HG03354 (cell line): Measurements from ENCODE around the gene LBHD2.

Experiments used
- ATAC-seq: cut with Tn5 transposase; IDR thresholded peaks from one replicate; pipeline ENCODE4 v1.9.1; 2021; ENCODE audit warnings: mild to moderate bottlenecking; ENCODE audit not compliant: unreplicated experiment, poor library complexity, severe bottlenecking

The LBHD2 gene

DNA sequence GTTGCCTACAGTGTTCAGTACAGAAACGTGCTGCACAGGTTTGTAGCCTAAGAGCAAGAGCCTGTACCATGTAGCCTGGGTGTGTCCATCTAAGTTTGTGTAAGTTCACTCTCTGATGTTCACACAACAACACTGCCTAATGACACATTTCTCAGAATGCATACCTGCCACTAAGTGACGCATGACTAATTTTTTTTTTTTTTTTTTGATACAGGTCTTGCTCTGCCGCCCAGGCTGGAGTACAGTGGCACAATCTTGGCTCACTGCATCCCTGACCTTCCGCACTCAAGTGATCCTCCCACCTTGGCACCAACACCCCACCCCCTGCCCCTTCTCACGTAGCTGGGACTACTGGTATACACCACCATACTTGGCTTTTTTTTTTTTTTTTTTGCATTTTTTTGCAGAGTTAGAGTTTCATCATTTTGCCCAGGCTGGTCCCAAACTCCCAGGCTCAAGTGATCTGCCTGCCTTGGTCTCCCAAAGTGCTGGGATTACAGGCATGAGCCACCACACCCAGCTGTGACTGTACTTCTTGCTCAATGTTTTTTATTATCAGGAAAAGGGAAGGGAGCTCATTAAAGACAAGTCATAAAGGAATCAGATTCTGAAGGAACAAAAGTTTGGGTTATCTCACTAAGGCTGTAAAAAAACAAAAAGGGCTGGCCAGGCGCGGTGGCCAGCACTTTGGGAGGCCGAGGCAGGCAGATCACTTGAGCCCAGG lies 16.6 kb upstream of the LBHD2 start:
- no peak for ATAC-seq

DNA sequence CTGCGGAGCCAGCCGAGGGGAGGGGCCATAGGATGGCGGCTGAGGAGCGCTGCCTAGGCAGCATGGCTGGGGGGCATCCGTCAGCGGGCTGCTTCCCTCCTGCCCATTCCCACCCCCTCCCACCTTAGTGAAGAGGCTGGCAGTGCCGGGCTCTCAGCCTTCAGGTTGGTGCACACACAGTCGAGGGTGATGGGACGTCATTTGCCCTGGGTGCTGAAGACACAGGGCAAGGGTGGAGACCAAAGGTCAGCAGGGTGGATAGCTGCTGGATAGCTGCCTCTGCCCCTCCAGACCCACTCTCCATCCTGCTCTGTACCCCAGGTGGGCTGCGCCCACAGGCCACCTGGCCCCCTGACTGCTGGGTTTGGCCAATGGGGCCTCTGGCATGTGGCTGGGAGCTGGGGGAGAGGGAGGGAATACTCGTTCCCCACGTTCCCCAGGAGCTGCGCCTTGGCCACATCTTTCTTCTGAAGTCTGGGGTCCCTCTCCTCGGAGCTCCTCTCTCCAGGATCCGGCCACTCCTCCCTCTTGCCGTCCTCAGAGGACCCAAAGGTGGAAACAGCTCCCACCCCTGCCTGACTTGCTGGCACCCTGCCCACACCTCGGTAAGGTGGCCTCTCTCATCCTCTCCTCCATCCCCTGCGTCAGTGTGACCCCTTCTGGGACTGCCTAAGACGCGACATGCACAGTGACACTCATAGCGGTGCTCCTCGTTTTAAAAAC lies 15.5 kb upstream of the LBHD2 start:
- no peak for ATAC-seq

DNA sequence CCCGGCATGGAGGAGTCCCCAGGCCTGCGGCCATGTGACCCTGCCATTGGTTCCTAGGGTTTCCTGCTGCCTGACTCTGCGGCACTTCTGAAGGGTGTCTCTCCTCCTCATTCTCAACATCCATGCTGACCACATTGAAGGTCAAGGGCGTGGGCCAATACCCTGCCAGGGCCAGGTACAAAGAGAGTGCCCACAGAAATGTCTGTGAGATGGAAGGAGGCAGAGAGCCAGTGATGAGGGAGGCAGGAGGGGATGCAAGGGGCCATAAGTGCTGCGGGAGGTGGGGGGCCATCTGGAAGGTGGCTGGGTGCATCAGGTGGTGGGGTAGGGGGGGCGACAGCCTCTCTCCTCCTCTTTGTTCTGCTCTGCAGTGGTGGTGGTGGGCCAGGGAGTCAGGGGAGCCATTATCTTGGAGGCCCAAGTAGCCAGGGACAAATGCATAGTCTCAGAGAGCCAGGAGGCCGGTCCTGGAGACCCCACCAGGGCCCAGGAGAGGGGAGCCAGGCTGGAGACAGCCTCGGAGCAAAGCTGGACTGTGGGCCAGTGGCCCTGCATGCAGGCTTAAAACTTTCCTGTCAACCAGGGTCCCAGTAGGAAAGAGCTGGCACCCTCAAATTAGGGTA lies 13.6 kb upstream of the LBHD2 start:
- no peak for ATAC-seq

DNA sequence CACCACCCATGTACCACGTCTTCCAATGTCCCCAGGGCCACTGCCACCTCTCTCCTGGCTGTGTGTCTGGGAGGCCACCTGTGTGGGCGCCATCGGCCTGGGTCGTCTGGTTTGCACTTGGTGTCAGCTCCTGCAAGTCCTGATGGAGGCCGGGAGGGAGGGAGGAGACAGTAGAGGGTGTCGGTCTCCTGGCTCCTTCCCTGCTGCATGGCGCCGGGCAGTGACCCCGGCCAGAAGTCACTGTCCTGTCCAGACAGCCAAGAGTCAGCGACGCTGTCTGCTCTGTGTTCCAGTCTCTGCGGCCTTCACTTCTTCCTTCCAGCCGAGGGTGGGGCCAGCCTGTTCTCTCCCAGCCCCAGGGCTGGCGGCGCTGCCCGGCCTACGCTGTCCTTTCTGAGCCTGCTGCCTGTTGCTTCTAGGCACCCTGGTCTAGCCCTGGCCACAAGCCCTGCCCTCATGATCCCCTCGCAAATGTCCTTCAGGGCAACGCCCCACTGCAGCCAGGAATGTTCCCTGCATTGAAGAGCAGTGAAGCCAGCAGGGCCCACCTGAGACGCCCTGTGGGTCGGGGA lies 13.0 kb upstream of the LBHD2 start:
- ATAC-seq = no peak

DNA sequence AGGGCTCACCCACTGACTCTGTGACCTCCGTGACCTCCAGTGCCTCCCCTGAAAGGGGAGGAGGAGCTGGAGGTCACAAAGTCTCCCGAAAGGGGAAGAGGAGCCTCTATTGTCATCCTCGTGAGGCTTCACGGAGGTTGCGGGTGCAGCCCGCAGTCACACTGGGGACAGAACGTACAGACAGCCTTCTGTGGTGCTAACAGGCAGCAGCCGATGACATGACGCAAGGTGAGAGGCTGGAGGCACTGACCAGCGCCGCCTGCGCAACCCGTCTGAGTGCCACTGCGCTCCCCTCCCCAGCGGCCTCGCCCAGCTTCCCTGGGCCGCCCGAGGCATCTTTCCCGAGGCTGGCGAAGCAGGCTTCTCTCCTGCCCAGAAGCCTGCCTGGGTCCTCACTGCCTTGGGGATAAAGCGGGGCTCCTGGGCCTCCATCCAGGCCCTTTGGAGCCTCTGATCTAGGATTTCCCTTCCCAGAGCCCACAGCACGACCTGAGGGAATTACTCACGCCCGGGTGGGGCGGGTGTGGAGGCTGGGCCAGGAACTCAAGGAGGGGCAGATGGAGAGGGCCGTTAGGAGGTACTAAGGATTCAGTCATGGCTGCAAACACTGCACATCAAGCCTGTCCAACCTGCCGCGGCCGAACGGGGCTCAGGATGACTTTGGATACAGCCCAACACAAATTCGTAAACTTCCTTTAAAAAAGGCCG lies 12.3 kb upstream of the LBHD2 start:
- no peak for ATAC-seq

DNA sequence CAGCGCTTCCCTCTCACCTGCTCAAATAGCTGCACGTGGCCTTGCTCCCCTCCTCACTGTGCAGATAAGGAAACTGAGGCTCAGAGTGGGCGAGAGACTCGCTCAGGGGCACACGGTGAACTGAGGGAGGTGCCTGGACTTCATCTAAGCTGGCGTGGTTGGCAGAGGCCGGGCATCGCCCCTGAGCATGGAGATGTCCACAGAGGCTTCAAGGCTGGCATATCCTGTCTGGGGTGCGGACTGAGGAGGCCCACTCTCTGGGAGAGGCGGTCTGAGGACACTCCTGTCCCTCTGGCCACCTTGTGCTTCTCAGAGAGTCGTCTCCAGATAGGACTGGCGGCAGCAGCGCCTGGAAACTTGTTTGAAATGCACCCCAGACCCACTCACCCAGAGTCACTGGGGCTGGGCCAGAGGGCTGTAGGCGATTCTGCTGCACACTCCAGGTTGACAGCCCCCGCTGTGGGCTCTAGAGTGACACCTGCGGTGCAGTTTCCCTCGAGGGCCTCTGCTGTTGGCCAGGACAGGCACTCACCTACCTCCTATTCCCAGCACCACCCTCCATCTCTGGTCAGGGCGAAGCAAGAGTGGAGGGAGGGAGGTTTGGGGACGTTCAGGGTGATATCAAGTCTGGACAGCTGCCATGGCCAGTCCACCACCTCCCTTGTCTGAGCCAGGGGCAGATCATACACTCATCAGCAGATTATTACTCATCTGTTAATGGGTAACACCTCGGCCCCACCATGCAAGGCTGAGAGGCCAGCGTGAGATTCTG lies 11.2 kb upstream of the LBHD2 start:
- ATAC-seq = no peak

DNA sequence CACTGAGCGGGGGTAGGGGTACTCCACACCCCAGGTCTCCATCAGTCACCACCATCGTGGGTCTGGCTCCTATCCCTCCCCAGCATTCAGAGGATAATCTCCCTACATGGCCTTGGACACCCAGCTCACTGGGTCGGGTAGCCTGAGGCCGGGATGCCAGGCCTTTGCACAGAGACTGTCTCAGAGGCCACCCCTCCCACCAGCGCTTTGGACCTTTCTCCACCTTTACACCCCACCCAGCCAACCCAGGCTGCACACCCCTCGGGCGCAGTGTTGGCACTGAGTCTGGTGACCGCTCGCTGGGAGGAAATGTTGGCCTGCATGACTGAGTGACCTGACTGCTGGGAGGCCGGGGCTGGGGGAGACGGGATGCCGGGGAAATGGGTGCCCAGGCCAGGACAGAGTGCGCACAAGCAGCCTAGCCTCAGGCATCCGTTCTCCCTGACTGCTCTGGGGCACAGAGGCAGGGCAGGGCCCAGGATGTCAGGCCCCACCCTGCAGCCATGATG lies 10.6 kb upstream of the LBHD2 start:
- no peak for ATAC-seq

DNA sequence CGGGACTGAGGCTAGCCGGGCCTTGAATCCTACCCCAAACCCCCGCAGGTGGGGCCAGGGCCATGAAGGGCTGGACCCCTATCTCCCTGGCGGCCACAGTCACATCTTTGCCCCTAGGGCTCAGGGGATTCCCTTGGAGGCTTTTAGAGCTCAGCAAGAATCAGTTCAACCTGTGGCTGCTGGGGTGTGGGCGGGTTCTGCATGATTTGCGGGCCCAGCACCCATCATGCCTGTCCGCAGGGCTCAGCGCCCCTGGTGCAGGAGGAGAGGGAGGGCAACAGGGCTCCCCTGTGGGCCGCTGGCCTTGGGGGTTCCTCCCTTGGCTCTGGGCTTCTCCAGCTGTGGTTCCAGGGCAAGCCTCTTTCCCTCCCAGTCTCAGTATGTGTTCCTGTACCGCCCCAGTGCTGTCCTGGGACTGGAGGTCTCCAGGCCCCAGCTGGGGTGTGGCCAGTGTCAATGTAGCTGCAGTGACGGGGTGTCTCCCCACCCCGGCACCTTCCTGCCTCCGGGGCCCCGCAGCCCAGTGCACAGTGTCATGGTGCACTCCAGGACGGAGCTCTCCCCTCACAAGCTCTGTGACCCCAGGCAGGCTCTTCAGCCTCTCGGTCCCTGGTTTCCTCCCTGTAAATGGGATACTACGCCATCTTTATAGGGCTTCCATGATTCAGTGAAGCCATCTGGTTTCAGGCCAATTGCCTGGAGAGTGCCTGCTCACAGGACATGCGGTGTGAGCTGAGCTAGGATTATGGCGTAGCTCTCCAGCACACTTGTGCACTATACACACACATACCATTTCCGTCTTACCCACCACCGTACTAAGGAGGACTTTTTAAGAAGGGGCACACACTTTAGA lies 9.9 kb upstream of the LBHD2 start:
- ATAC-seq = no peak

DNA sequence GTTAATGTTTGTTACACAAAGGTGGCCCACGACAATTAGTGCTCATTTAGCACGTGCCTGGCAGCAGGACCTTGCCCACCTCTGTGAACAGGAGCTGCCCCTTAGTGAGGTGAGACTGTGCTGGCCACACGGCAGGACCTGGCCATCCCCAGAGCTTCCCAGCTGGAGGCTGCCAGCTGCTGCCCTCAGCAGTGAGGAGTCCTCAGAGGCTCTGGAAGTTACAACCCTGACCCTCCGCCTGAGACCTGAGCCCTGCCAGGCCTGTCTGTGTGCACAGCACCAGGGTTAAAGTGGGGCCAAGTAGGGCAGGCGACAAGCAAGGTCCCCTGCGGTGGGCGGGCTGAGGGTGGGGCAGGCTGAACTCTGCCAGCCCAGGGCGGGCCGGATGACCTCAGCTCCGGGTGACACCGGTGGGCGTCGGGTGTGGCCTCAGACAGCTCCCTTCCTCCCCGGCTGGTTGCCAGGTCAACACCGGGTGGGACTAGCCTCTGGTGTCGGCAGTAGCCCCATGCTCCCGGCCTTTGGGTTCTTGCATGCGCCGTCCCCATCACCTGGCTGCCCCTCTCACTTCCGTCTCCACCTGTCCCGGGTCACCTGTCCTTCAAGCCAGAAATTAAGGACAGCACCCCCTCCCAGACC lies 9.2 kb upstream of the LBHD2 start:
- no peak for ATAC-seq

DNA sequence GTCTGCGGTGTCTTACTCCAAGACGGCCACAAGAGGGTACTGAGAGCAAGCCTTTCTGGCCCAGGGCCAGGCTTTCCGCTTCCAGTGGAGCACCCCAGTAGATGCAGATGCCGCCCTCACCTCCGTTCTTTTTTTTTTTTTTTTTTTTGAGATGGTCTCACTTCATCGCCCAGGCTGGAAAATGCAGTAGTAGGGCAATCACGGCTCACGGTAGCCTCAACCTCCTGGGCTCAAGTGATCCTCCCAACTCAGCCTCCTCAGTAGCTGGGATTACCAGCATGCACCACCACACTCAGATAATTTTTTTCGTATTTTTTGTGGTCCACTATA lies 5.6 kb upstream of the LBHD2 start:
- ATAC-seq = peak; percentile 53

DNA sequence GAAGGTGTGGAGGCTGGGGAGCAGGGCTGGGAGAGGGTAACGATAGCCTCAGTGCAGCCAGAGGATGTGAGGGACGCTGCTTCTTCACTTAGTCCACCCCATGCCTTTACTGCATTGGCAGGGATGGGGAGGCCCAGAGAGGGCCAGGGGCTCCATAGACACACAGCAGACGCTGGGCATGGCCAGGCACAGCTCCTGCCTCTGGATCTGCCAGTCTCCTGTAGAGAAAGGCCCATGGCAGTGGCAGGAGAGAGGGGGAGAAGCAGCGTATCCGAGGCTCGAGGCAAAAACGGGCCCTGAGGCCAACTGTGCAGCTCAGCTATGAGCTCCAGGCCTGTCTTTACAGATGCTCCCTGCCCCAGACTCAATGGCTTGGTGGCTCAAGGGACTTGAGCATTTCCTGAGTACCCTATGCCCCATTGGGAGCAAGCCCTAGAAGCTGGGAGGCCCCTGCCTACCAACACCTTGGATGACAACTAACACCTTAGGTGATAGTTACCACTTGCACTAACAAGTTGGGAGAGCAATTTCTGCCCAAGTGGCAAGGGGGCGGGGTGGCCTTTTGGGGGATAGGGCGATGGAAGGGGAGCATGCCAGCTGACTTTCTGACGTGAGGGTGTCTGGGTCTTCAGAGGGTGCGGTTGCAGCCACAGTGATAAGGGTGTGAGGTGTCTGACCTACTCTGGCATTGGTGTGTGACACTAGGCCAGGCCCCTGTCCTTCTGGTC lies 5.0 kb upstream of the LBHD2 start:
- no peak for ATAC-seq

DNA sequence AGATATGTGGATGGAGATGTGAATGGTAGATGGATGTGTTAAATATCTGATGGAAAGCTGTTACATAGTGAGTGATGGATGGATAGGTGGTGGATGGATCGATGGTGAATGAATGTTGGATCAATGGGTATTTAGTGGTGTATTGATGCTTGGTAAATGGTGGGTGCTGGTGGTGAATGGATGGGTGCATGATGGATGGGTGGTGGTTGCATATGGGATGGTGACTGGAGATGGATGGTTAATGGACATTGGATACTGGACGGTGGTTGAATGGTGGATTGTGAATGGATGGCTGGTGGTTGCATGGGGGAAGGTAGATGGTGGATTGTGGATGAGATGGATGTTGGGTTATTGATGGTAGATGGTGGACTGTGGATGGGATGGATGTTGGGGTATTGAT lies 2.1 kb upstream of the LBHD2 start:
- ATAC-seq = no peak

DNA sequence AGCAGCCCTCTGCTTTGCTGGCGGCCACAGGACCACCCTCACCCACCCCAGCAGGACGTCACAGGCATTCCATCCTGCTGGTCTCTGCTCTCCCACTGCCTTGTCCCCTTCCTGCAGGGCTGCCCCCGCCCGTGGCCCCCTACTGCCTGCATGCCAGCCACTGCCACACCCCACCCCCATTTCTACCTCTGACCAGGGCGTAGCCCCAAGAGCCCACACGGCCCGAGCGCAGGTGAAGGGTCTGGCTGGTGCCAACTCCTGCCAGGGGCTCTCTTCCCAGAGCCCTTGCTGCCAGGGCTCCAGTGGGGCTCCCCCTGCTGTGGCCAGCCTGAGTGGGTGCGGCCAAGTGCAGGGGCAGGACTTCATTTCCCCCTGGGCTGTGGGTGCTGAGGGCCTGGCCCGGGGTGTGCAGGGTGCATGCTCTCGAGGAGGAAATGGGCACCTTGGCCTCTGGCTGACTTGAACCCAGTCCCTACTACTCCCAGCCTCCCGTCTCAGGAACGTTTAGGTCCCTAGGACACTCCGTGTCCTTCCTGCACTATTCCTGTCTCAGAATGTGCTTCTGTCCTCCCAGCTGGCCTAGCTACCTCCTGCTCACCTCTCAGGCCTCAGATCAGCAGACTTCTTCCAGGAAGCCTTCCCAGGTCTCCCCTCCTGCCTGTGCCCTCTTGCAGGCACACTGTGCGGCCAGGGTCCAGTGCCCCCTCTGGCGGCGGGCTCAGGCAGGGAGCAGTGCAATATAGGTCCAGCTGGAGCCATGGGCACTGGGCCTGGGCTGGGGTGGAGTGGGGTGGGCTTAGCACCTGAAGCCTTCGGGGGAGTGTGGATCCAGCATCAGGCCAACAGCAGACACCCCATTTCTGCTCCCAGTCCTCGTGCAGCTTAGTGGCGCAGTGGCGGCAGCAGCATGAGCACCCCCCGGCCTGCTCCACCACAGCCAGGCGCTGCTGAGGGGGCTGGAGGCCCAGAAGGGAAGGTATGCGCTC lies 1.4 kb downstream of the LBHD2 start:
- ATAC-seq = no peak

DNA sequence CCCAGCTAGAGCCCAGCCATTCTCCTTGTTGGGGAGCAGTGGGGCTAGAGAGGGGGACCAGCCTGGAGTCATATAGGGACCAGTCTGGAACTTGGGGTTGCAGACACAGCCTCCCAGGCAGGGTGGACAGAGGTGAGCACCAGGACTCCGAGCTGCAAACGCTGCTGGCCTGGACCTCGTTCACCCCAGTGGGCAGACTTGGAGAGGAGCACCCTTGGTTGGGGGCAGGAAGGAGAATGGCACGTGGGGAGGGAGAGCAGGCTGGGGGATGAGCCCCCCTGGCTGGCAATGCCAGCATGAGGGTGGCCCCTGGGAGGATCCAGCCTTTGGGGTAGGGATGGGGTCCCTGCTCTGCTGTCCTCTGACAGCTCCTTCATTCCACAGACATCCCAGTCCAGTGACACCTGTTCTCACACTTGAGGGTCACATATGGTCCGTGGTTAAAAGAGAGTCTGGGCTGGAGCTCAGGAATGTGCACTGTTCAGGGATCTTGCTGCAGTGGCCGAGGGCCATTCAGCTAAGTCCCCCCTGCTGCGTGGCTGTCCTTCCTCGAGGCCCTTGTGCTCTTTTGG lies 2.8 kb downstream of the LBHD2 start:
- no peak for ATAC-seq

DNA sequence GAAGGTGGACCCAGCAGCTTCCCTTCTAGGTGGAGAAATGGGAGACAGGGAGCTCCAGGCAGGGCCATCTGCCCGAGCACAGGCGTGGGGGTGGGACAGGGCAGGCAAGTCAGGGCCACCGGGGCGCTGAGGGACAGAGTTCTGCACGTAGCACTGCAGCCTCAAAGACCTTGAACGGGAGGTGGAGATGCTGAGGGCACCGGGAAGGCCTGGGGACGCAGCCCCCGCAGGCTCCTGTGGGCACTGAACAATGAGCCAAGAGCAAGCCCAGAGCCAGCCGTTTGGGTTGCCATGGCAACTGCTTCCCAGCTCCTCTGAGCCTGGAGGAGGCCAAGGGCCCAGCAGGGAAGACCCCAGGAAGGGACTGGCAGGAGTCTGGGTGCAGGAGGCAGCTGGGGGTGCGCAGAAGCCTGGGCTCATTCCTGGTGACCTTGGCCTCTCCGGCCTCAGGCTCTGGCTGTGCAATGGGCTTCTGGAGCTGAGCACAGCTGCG lies 3.4 kb downstream of the LBHD2 start:
- no peak for ATAC-seq

DNA sequence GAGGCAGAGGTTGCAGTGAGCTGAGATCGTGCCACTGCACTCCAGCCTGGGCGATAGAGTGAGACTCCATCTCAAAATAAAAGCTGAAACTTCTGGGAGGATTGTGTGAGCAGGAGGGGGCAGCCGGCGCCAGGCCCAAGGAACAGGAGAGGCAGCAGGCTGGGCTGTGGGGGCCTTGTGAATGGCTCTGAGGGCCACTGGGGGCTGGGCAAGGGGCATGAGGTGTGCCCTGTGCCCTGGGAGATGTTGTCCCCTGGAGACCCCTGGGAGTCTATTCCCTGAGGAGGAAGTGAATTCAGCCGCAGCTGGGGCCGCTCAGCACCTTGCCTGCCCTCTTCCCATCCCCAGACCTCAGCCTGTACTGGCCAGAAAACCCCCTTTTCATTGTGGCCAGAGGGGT lies 4.9 kb downstream of the LBHD2 start:
- no peak for ATAC-seq
